Measurements from ENCODE around the gene LRP11. TPM values are rescaled to one million over a fixed set of nuclear protein-coding genes. Genes with fewer than 3 reads are reported as not detected.
A peak's percentile ranks its signal among the peaks of the same experiment; 100 is the strongest.

The LRP11 gene
- total RNA-seq, 3 donors from 2014 or later (not counting 1 experiment from before 2014, with no cell fraction given): 0.16 to 0.43 (median 0.26) TPM

DNA sequence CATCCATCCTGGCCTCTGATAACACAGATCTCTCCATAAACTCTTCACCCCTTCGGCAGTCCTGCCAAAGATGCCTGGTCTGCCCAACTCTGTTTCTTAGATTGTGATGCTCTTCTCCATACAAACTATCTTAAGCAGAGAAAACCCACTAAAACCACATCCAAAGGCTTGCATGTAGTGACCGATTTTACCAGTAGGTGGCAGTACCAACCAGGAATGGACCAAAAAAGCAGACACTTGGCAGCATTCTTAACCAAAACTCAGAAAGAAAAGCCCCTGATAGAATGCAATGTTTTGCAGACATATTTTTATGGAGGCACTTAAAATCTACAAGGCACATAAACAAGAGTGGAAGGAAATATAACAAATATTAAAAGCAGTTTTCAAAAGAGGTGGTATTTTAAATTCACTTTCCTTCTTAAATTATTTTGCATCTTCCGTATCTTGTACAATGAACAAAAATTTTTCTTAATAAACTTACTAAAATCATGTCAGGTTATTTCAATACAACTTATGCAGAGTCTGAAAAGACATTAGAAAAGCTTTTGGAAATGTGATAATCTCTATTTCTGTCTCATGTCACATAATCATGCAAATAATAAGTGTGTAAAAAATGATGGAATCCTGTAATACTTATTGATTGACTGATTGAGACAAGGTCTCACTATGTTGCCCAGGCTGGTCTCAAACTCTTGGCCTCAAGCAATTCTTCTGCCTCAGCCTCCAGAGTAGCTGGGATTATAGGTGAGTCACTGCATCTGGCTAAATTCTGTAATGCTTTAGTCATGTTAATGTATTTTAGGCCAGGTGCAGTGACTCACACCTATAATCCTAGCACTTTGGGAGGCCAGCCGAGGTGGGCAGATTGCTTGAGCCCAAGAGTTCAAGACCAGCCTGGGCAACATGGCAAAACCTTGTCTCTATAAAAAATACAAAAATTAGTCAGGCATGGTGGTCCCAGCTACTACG, 29.4 kb downstream of the LRP11 start:
- H3K36me3 ChIP-seq (ENCODE audit: control insufficient read depth, insufficient read depth, low read length): no peaks in the 10 kb centered on the region
- TF ChIP-seq, protein P1, sequence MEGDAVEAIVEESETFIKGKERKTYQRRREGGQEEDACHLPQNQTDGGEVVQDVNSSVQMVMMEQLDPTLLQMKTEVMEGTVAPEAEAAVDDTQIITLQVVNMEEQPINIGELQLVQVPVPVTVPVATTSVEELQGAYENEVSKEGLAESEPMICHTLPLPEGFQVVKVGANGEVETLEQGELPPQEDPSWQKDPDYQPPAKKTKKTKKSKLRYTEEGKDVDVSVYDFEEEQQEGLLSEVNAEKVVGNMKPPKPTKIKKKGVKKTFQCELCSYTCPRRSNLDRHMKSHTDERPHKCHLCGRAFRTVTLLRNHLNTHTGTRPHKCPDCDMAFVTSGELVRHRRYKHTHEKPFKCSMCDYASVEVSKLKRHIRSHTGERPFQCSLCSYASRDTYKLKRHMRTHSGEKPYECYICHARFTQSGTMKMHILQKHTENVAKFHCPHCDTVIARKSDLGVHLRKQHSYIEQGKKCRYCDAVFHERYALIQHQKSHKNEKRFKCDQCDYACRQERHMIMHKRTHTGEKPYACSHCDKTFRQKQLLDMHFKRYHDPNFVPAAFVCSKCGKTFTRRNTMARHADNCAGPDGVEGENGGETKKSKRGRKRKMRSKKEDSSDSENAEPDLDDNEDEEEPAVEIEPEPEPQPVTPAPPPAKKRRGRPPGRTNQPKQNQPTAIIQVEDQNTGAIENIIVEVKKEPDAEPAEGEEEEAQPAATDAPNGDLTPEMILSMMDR (IDR thresholded peaks at IDR 0.05): peak; percentile 93
- intact Hi-C loops (cut with micrococcal nuclease): loop anchor here (1.0 to 5.0 kb wide), 3 partner anchors 29 to 183 kb away; no protein-coding TSS in a partner anchor
- 52% methylated on average over 4 of the region's 5 CpGs for WGBS (ENCODE audit: insufficient coverage)
- no peaks in the 10 kb centered on the region for H3K4me1 ChIP-seq (ENCODE audit: control insufficient read depth, insufficient read depth, low read length)
- no peak overlapping the region for H3K4me3 Mint-ChIP-seq
- H3K27ac Mint-ChIP-seq: no peak overlapping the region
- H3K27me3 Mint-ChIP-seq (ENCODE audit: low read depth in 2 of 2): peaks cover 0 to 7% of the 10 kb centered on the region in 2 donors
- no peaks in the 10 kb centered on the region for H3K27me3 ChIP-seq (ENCODE audit: control insufficient read depth, insufficient read depth, low read length)
- ATAC-seq (peak; percentile 73 to 88 (median 80)), DNase-seq (peak; percentile 48 to 87)
- H3K36me3 Mint-ChIP-seq: no peaks in the 10 kb centered on the region
- H3K4me3 ChIP-seq (ENCODE audit: low read length): no peak overlapping the region
- no peaks in the 10 kb centered on the region for H3K4me1 Mint-ChIP-seq
- no peak overlapping the region for H3K27ac ChIP-seq (ENCODE audit: low read length)
- H3K9me3 Mint-ChIP-seq: no peaks in the 10 kb centered on the region
- no peaks in the 10 kb centered on the region for H3K9me3 ChIP-seq (ENCODE audit: control insufficient read depth, insufficient read depth, low read length)

DNA sequence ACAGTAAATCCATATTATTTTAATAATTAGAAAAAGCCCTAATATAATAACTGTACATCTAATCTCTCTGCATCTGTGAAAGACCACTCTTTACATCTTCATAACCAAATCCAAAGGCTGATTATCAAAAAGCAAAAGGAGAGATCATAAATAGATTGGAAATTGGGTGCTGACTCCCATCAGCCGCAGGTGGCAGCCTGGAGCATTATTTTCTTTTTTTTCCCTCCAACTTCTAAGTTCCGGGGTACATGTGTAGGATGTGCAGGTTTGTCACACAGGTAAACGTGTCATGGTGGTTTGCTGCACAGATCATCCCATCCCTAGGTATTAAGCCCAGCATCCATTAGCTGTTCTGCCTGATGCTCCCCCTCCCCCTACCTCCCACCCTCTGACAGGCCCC, 30.5 kb downstream of the LRP11 start:
- no peak overlapping the region for H3K4me3 ChIP-seq (ENCODE audit: low read length)
- Mint-ChIP-seq H3K4me1 (no peaks in the 10 kb centered on the region), H3K27me3 (ENCODE audit: low read depth in 2 of 2) (peaks cover 0 to 3% of the 10 kb centered on the region in 2 donors), H3K27ac (no peak overlapping the region), H3K36me3 (no peaks in the 10 kb centered on the region), H3K9me3 (no peaks in the 10 kb centered on the region), H3K4me3 (no peak overlapping the region)
- intact Hi-C loops (cut with micrococcal nuclease): loop anchor here (1.0 to 5.0 kb wide), 3 partner anchors 30 to 184 kb away; no protein-coding TSS in a partner anchor
- no peak for ATAC-seq
- H3K4me1 ChIP-seq (ENCODE audit: control insufficient read depth, insufficient read depth, low read length): no peaks in the 10 kb centered on the region
- 80% methylated on average over 1 of the region's 3 CpGs for WGBS (ENCODE audit: insufficient coverage)
- no peaks in the 10 kb centered on the region for H3K27me3 ChIP-seq (ENCODE audit: control insufficient read depth, insufficient read depth, low read length)
- H3K9me3 ChIP-seq (ENCODE audit: control insufficient read depth, insufficient read depth, low read length): no peaks in the 10 kb centered on the region
- no peaks in the 10 kb centered on the region for H3K36me3 ChIP-seq (ENCODE audit: control insufficient read depth, insufficient read depth, low read length)
- no peak overlapping the region for H3K27ac ChIP-seq (ENCODE audit: low read length)
- TF ChIP-seq, protein P1 (IDR thresholded peaks at IDR 0.05): no peak
- no peak for DNase-seq

DNA sequence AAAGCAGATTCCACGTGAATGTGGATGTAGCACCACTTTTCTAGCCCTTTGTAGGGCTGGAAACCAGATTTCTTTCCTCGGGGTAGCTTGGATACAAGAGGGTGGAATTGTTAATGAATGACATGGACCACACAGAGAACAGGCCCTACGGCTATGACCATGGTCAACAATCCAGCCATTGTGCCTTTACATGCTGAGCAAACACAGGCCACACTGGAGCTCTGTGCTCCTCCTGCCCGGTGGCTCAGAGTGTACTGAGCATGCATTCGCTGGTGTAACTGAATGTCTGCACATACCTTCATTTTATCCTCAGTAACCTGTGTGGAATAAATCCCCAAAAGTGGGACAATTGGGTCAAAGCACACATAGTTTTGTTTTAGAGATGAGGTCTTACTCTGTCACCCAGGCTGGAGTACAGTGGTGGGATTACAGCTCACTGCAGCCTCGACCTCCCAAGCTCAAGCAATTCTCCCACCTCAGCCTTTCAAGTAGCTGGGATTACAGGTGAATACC, 32.8 kb downstream of the LRP11 start:
- no peak overlapping the region for H3K27ac ChIP-seq (ENCODE audit: low read length)
- ATAC-seq: no peak
- DNase-seq: no peak
- intact Hi-C loops (cut with micrococcal nuclease): loop anchor here (5.0 kb wide), 1 partner anchor 96 kb away; no protein-coding TSS in a partner anchor
- H3K9me3 Mint-ChIP-seq: no peaks in the 10 kb centered on the region
- H3K4me1 Mint-ChIP-seq: no peaks in the 10 kb centered on the region
- no peak overlapping the region for H3K4me3 ChIP-seq (ENCODE audit: low read length)
- peaks cover 0 to 3% of the 10 kb centered on the region in 2 donors for H3K27me3 Mint-ChIP-seq (ENCODE audit: low read depth in 2 of 2)
- 96% methylated on average over 6 of the region's 6 CpGs for WGBS (ENCODE audit: insufficient coverage)
- no peaks in the 10 kb centered on the region for H3K36me3 Mint-ChIP-seq
- H3K4me3 Mint-ChIP-seq: no peak overlapping the region
- H3K27me3 ChIP-seq (ENCODE audit: control insufficient read depth, insufficient read depth, low read length): no peaks in the 10 kb centered on the region
- no peak overlapping the region for H3K27ac Mint-ChIP-seq
- no peaks in the 10 kb centered on the region for H3K4me1 ChIP-seq (ENCODE audit: control insufficient read depth, insufficient read depth, low read length)
- TF ChIP-seq, protein P1 (IDR thresholded peaks at IDR 0.05): no peak
- H3K9me3 ChIP-seq (ENCODE audit: control insufficient read depth, insufficient read depth, low read length): no peaks in the 10 kb centered on the region
- no peaks in the 10 kb centered on the region for H3K36me3 ChIP-seq (ENCODE audit: control insufficient read depth, insufficient read depth, low read length)
